A549 (cell line): ENCODE data around the gene PRIMPOL. TPM values are rescaled to one million over a fixed set of nuclear protein-coding genes. Genes with fewer than 3 reads are reported as not detected.

Source experiments
- ATAC-seq, 2 experiments: fragments of 200-7000 bp in 1 of 2; fragments of >200 bp in 1 of 2; cut with Nextera tagmentation in 1 of 2; cut with Tn5 transposase in 1 of 2; 3 replicates each; pipeline versions ENCODE4 v1.8.0 to v1.9.1; 2018 to 2020; ENCODE audit warnings: mild to moderate bottlenecking in 1 of 2, moderate library complexity in 1 of 2
- CTCF ChIA-PET: fragments of 300-600 bp; sonication (Branson Sonifier 250); formaldehyde crosslinking; extraction: SDS; loops from one replicate; lab custom pipeline; 2021; ENCODE audit warnings: antibody characterized with exemption, inconsistent platforms; lab: Yijun Ruan, JAX
- POLR2A ChIA-PET: fragments of 350-600 bp; formaldehyde crosslinking; extraction: SDS; loops from one replicate; lab custom pipeline; 2021; ENCODE audit warnings: antibody characterized with exemption, inconsistent platforms; lab: Yijun Ruan, JAX
- DNase-seq, 2 experiments: peaks; one replicate each; pipeline versions ENCODE4 v3.0.0 to v3.0.0-alpha.2; 2011 to 2016; ENCODE audit warnings: low read depth in 1 of 2, low spot score in 1 of 2
- FAIRE-seq: peaks from 2 replicates; lab custom pipeline; 2011; peaks lifted over from hg19 to GRCh38; lab: Jason Lieb, UNC
- H3K27ac ChIP-seq, 2 experiments: fragments of >200 bp; sonication (Bioruptor Twin); formaldehyde crosslinking; 3 replicates each; pipeline ENCODE4 v1.5.1; 2016 to 2017
- H3K4me1 ChIP-seq: fragments of >200 bp; sonication (Bioruptor Twin); formaldehyde crosslinking; 3 replicates; pipeline ENCODE4 v1.6.1; 2016
- H3K4me2 ChIP-seq: fragments of >200 bp; sonication (Bioruptor Twin); formaldehyde crosslinking; 3 replicates; pipeline ENCODE4 v1.6.1; 2016
- H3K4me3 ChIP-seq: fragments of >200 bp; sonication (Bioruptor Twin); formaldehyde crosslinking; 3 replicates; pipeline ENCODE4 v1.5.1; 2016
- H3K9me3 ChIP-seq: fragments of >200 bp; sonication (Bioruptor Twin); formaldehyde crosslinking; 3 replicates; pipeline ENCODE4 v1.6.1; 2016
- ATOH8 ChIP-seq: fragments of 250-450 bp; sonication (Bioruptor Pico); IDR thresholded peaks from 2 replicates; pipeline ENCODE4 v1.5.0; 2020; ENCODE audit warnings: low read depth, mild to moderate bottlenecking, moderate library complexity
- BCL3 ChIP-seq: fragments of >200 bp; sonication (Bioruptor Twin); formaldehyde crosslinking; IDR thresholded peaks from 3 replicates; pipeline ENCODE4 v1.6.1; 2016
- CEBPB ChIP-seq, 2 experiments: fragments of >200 bp in 1 of 2; sonication (Bioruptor Twin) in 1 of 2; formaldehyde crosslinking in 1 of 2; IDR thresholded peaks; 2 replicates each; pipeline ENCODE4 v1.6.1; 2012 to 2016
- E2F6 ChIP-seq: IDR thresholded peaks from 2 replicates; pipeline ENCODE4 v1.6.1; 2012; ENCODE audit warnings: low read depth, borderline replicate concordance
- ESRRA ChIP-seq: fragments of 150-350 bp; IDR thresholded peaks from 2 replicates; pipeline ENCODE4 v1.6.1; 2014; ENCODE audit warnings: mild to moderate bottlenecking, low read length, borderline replicate concordance
- FOXS1 ChIP-seq: fragments of 250-450 bp; sonication (Bioruptor Pico); IDR thresholded peaks from 2 replicates; pipeline ENCODE4 v1.5.0; 2020; ENCODE audit warnings: mild to moderate bottlenecking, moderate library complexity
- GATA3 ChIP-seq: IDR thresholded peaks from 2 replicates; pipeline ENCODE4 v1.6.1; 2012; ENCODE audit warnings: borderline replicate concordance
- HOXA7 ChIP-seq: fragments of 250-450 bp; sonication (Bioruptor Pico); IDR thresholded peaks from 2 replicates; pipeline ENCODE4 v1.5.0; 2020; ENCODE audit warnings: mild to moderate bottlenecking, moderate library complexity
- JUNB ChIP-seq: fragments of >200 bp; sonication (Bioruptor Twin); formaldehyde crosslinking; IDR thresholded peaks from 2 replicates; pipeline ENCODE4 v1.6.1; 2016
- KDM5A ChIP-seq: fragments of 200-600 bp; sonication (generic); IDR thresholded peaks from 2 replicates; pipeline ENCODE4 v1.6.1; 2016; ENCODE audit warnings: antibody characterized with exemption, mild to moderate bottlenecking
- MAX ChIP-seq: IDR thresholded peaks from 2 replicates; pipeline ENCODE4 v1.6.1; 2012
- PHF8 ChIP-seq: fragments of 200-600 bp; sonication (generic); IDR thresholded peaks from 2 replicates; pipeline ENCODE4 v1.6.1; 2016; ENCODE audit warnings: low read depth, mild to moderate bottlenecking, antibody characterized with exemption, moderate library complexity, borderline replicate concordance
- POLR2A ChIP-seq: IDR thresholded peaks from 2 replicates; pipeline ENCODE4 v1.6.1; 2012; ENCODE audit warnings: mild to moderate bottlenecking, low read length
- RAD21 ChIP-seq, 2 experiments: fragments of >200 bp in 1 of 2; sonication (Bioruptor Twin) in 1 of 2; formaldehyde crosslinking in 1 of 2; IDR thresholded peaks in 1 of 2; conservative IDR thresholded peaks in 1 of 2; 2 replicates in 1 of 2; 3 replicates in 1 of 2; pipeline ENCODE4 v1.6.1; 2012 to 2018; ENCODE audit warnings: inconsistent platforms in 1 of 2
- RARB ChIP-seq: fragments of 250-450 bp; sonication (Bioruptor Pico); IDR thresholded peaks from 2 replicates; pipeline ENCODE4 v1.8.0; 2021; ENCODE audit warnings: mild to moderate bottlenecking, moderate library complexity
- RFX5 ChIP-seq: fragments of 450-650 bp; IDR thresholded peaks from 2 replicates; pipeline ENCODE4 v1.7.1; 2014; ENCODE audit warnings: antibody characterized with exemption, mild to moderate bottlenecking, moderate library complexity
- ZC3H11A ChIP-seq: fragments of 450-650 bp; IDR thresholded peaks from 2 replicates; pipeline ENCODE4 v1.6.1; 2014; ENCODE audit warnings: antibody characterized with exemption, mild to moderate bottlenecking
- ZSCAN20 ChIP-seq: fragments of 250-450 bp; sonication (Bioruptor Pico); IDR thresholded peaks from 2 replicates; pipeline ENCODE4 v1.8.0; 2022; ENCODE audit warnings: mild to moderate bottlenecking, moderate library complexity
- WGBS: methylation state at CpG from one replicate; pipeline ENCODE4 v1.1.6; 2017; ENCODE audit errors: missing lambda C conversion rate; 5-methylcytosine and 5-hydroxymethylcytosine counted together
- polyA plus RNA-seq, 4 experiments: library from polyadenylated mRNA; depleted of rRNA in 3 of 4; stranded (reverse); fragments of >200 nt; fragmentation: RNase III in 1 of 4; extraction: RNeasy Plus Mini Kit Qiagen cat#74134 plus additional on column Dnase treatment in 1 of 4; gene quantifications; 2 replicates in 3 of 4; 3 replicates in 1 of 4; pipeline ENCODE4 v1.2.3, GENCODE V29; 2011 to 2017
- TF ChIP-seq, protein P1 (sequence below): IDR thresholded peaks from 2 replicates; pipeline ENCODE4 v1.6.1; 2012
- TF ChIP-seq, protein P2 (sequence below): fragments of 200-600 bp; sonication (generic); IDR thresholded peaks from 2 replicates; pipeline ENCODE4 v1.6.1; 2016; ENCODE audit warnings: antibody characterized with exemption, mild to moderate bottlenecking, moderate library complexity

Gene PRIMPOL
- polyA plus RNA-seq, 2 of the 4 experiments (the other 2 are of a cell fraction) = 10.0 to 23.9 TPM

GRCh38 chr4:184644553-184645307 is 4.8 kb upstream of the PRIMPOL start (continued):
- TF ChIP-seq ATOH8 (CRISPR knock-in tag) (no peak), ESRRA (no peak)

GRCh38 chr4:184645904-184646610 is 3.5 kb upstream of the PRIMPOL start:
- H3K4me3 ChIP-seq = no peak overlapping the region
- POLR2A ChIA-PET = no interaction called here
- DNase-seq = no peak
- peaks cover 14% of the 10 kb centered on the region for H3K4me1 ChIP-seq
- TF ChIP-seq GATA3 = no peak
- TF ChIP-seq, protein P1, sequence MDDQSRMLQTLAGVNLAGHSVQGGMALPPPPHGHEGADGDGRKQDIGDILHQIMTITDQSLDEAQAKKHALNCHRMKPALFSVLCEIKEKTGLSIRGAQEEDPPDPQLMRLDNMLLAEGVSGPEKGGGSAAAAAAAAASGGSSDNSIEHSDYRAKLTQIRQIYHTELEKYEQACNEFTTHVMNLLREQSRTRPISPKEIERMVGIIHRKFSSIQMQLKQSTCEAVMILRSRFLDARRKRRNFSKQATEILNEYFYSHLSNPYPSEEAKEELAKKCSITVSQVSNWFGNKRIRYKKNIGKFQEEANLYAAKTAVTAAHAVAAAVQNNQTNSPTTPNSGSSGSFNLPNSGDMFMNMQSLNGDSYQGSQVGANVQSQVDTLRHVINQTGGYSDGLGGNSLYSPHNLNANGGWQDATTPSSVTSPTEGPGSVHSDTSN = no peak
- no peak for TF ChIP-seq HOXA7 (CRISPR knock-in tag)
- TF ChIP-seq MAX = no peak
- TF ChIP-seq ZC3H11A = no peak
- TF ChIP-seq RFX5 = no peak
- no peak for TF ChIP-seq BCL3
- no peak for TF ChIP-seq POLR2A
- TF ChIP-seq PHF8 = no peak
- TF ChIP-seq ZSCAN20 (CRISPR knock-in tag) = no peak
- TF ChIP-seq CEBPB (IDR thresholded peaks at IDR 0.05) = no peak
- TF ChIP-seq JUNB = no peak
- TF ChIP-seq, protein P2, sequence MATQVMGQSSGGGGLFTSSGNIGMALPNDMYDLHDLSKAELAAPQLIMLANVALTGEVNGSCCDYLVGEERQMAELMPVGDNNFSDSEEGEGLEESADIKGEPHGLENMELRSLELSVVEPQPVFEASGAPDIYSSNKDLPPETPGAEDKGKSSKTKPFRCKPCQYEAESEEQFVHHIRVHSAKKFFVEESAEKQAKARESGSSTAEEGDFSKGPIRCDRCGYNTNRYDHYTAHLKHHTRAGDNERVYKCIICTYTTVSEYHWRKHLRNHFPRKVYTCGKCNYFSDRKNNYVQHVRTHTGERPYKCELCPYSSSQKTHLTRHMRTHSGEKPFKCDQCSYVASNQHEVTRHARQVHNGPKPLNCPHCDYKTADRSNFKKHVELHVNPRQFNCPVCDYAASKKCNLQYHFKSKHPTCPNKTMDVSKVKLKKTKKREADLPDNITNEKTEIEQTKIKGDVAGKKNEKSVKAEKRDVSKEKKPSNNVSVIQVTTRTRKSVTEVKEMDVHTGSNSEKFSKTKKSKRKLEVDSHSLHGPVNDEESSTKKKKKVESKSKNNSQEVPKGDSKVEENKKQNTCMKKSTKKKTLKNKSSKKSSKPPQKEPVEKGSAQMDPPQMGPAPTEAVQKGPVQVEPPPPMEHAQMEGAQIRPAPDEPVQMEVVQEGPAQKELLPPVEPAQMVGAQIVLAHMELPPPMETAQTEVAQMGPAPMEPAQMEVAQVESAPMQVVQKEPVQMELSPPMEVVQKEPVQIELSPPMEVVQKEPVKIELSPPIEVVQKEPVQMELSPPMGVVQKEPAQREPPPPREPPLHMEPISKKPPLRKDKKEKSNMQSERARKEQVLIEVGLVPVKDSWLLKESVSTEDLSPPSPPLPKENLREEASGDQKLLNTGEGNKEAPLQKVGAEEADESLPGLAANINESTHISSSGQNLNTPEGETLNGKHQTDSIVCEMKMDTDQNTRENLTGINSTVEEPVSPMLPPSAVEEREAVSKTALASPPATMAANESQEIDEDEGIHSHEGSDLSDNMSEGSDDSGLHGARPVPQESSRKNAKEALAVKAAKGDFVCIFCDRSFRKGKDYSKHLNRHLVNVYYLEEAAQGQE = no peak
- TF ChIP-seq KDM5A = no peak
- TF ChIP-seq FOXS1 (CRISPR knock-in tag) = no peak
- no peak for TF ChIP-seq RARB (CRISPR knock-in tag)
- TF ChIP-seq RAD21 (conservative IDR thresholded peaks at IDR 0.05 in 1 of 2, IDR thresholded peaks at IDR 0.05 in 1 of 2) = no peak
- TF ChIP-seq E2F6 = no peak
- TF ChIP-seq, all 56 proteins: peak for 0
- no peak overlapping the region for H3K27ac ChIP-seq
- WGBS = 80% methylated on average over 6 of the region's 6 CpGs
- FAIRE-seq = no peak
- CTCF ChIA-PET = no interaction called here
- H3K4me2 ChIP-seq = no peak overlapping the region
- no peak for ATAC-seq
- H3K9me3 ChIP-seq = no peaks in the 10 kb centered on the region
